Measurements from ENCODE around the gene ARPC2.
A peak's percentile ranks its signal among the peaks of the same experiment; 100 is the strongest.

Gene ARPC2

GRCh38 chr2:218255446-218255845 is 38.5 kb downstream of the ARPC2 start:
- DNase-seq (ENCODE audit: low spot score): no peak

GRCh38 chr2:218256612-218257350 is 39.8 kb downstream of the ARPC2 start:
- DNase-seq (ENCODE audit: low spot score): no peak

GRCh38 chr2:218257390-218257981 is 40.5 kb downstream of the ARPC2 start:
- peak; percentile 77 for DNase-seq (ENCODE audit: low spot score)

GRCh38 chr2:218259099-218259961 is 42.3 kb downstream of the ARPC2 start:
- DNase-seq (ENCODE audit: low spot score): no peak

- no peak for DNase-seq (ENCODE audit: low spot score)
These were observed 43.2 kb downstream of the ARPC2 start for GRCh38 chr2:218260166-218260565.

GRCh38 chr2:218260742-218261422 is 43.9 kb downstream of the ARPC2 start, which contains the start of gene GPBAR1:
GPBAR1 (plus strand) TSS chr2:218261015; CDS start chr2:218262725, 1,710 bp downstream.
- DNase-seq (ENCODE audit: low spot score): peak; percentile 76

GRCh38 chr2:218261423-218262236 is 44.6 kb downstream of the ARPC2 start:
- DNase-seq (ENCODE audit: low spot score): no peak

GRCh38 chr2:218262237-218262600 is 45.2 kb downstream of the ARPC2 start:
- no peak for DNase-seq (ENCODE audit: low spot score)

GRCh38 chr2:218262631-218263586 is 45.9 kb downstream of the ARPC2 start:
- DNase-seq (ENCODE audit: low spot score): no peak

GRCh38 chr2:218263817-218264641 is 47.0 kb downstream of the ARPC2 start:
- no peak for DNase-seq (ENCODE audit: low spot score)

GRCh38 chr2:218264773-218265561 is 48.0 kb downstream of the ARPC2 start:
- no peak for DNase-seq (ENCODE audit: low spot score)

- no peak for DNase-seq (ENCODE audit: low spot score)
These were observed 48.6 kb downstream of the ARPC2 start for GRCh38 chr2:218265626-218266025.

- no peak for DNase-seq (ENCODE audit: low spot score)
These were observed 49.5 kb downstream of the ARPC2 start for GRCh38 chr2:218266316-218266979.

GRCh38 chr2:218267259-218267658 is 50.3 kb downstream of the ARPC2 start:
- no peak for DNase-seq (ENCODE audit: low spot score)

GRCh38 chr2:218269900-218270720 is 53.1 kb downstream of the ARPC2 start, which contains the start of the genes AAMP and PNKD:
AAMP (minus strand) TSS chr2:218270137; CDS start chr2:218270086, 51 bp downstream.
PNKD (plus strand) TSS chr2:218270519; CDS start chr2:218270536, 17 bp downstream.
- DNase-seq (ENCODE audit: low spot score): peak; percentile 97

GRCh38 chr2:218270721-218271486 is 53.9 kb downstream of the ARPC2 start:
- DNase-seq (ENCODE audit: low spot score): no peak

All from iPS-NIHi11 (cell line).